HT1080 (cell line): ENCODE measurements around the gene BLNK. TPM values are rescaled to one million over a fixed set of nuclear protein-coding genes. Genes with fewer than 3 reads are reported as not detected.
"Not testable (repeated sequence)": the region's sequence is repeated elsewhere in the genome, so short reads cannot be mapped to it uniquely, and the experiment has no call there.

Source experiments
- DNase-seq: peaks from one replicate; pipeline ENCODE4 v3.0.0-alpha.2; 2015; ENCODE audit warnings: low read depth
- polyA plus RNA-seq, 2 experiments: library from polyadenylated mRNA; depleted of rRNA; stranded (reverse); fragments of >200 nt; gene quantifications; 2 replicates each; pipeline ENCODE4 v1.2.3, GENCODE V29; 2015
- total RNA-seq: library from RNA; depleted of rRNA; stranded (reverse); fragments of >200 nt; shearing (Covaris generic); gene quantifications from 2 replicates; pipeline ENCODE4 v1.2.3, GENCODE V29; 2014; rRNA removed

Gene BLNK
- not detected in 2 replicates for total RNA-seq
- polyA plus RNA-seq (2015; cell fraction: cytosol; rRNA removed) = not detected in 2 replicates
- polyA plus RNA-seq (2015; cell fraction: nucleus; rRNA removed) = not detected in 2 replicates

GRCh38 chr10:96271016-96271815 is at the start of gene BLNK:
TSS of gene BLNK (minus strand) at chr10:96271569. CDS start at chr10:96271398, 171 bp downstream.
- no peak for DNase-seq

- DNase-seq = peak; percentile 7
Observed at GRCh38 chr10:96319754-96320474, 48.5 kb upstream of the BLNK start.

- DNase-seq = no peak
Observed at GRCh38 chr10:96317067-96317833, 45.9 kb upstream of the BLNK start.

DNA sequence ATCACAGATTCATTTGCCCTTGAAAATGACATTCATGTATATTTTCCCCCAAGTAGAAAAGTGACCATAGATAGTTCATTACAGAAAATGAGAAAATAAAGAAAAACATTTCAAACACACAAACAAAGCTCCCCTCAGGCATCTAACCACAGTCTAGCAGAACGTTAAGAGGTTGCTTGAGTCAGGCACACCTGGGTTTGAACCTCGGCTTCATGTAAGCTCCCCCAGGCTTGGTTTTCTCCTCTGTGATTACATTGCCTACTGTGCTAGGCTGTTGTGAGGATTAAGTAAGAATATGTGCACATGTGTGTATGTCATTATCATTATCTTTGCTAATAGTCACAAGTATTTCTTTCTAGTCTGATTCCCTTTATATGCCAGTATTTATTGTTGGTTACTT is 42.0 kb upstream of the BLNK start:
- DNase-seq = no peak

DNA sequence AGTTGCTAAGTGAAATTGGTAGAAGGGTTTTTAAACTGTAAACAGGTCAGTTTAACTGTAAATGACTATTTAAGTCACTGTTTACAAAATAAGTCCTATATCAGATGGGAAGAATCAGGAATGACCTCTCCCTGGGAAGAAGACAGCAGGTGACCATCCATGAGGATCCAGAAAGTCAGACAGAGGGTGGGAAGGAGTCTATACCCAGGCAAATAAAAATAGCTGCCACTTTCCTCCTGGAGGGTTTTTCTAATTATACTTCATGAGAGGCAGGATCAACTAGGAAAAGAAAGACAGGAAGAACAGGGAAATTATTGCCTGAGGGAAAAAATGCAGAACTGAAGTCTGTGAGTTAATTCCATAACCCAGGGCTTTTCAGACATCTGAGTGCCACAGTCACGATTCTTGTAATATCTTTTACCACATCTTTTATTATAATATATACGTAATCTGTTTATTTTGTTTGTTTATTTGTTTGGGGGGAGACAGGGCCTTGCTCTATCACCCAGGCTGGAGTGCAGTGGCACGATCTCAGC is 39.9 kb upstream of the BLNK start:
- no peak for DNase-seq

DNA sequence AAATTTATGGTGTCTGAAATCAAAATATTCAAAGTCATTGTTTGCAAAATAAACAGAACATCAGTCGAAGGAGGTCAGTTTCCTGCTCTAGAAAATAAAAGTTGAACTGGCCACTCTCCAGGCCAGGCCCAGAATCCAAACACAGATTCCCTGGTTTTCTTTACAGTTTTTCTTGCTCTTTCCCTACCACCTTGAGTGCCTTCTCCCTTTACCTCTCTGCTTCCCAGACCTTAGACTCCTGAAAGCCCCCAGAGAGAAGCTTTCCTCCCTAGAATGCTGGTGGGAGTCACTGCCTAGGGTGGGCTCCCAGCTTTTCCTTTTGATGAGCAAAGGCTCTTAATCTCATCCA is 38.9 kb upstream of the BLNK start:
- DNase-seq = no peak

- no peak for DNase-seq
Observed at GRCh38 chr10:96309628-96310320, 38.4 kb upstream of the BLNK start.

DNA sequence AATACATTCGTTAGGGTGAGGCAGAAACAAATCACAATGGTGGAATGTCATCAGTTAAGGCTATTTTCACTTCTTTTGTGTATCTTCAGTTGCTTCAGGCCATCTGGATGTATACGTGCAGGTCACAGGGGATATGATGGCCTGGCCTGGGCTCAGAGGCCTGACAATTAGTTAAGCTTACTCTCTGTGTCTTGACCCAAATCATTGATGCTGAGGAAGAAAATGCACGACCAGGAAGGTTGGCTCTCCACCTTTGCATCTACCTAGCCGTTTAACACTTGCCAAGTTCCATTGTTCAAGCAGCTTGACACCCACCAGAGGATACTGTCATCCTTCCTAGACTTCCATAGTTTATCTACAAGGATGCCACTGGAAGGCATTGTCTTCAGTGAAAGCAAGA is 37.5 kb upstream of the BLNK start:
- not testable (repeated sequence) for DNase-seq

- no peak for DNase-seq
Observed at GRCh38 chr10:96306516-96306915, 35.1 kb upstream of the BLNK start.

DNA sequence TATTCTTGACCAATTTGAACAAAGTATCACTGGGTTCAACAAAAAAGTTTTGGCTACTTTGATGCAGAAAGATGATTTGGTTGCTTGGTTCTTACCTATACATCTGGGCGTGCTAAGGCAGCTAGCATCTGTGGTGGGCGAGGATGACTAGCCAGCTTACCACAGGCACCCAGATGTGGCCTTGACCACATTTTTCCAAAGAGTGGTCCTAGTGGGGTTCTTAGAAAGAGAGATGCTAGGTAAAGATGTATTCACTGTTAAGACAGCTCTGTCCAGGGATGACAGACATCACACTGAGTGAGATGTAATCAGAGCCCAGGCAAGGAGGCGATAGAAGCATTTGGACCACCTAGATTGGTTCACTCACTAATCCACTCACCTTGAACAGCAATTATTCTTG is 33.6 kb upstream of the BLNK start:
- no peak for DNase-seq

DNA sequence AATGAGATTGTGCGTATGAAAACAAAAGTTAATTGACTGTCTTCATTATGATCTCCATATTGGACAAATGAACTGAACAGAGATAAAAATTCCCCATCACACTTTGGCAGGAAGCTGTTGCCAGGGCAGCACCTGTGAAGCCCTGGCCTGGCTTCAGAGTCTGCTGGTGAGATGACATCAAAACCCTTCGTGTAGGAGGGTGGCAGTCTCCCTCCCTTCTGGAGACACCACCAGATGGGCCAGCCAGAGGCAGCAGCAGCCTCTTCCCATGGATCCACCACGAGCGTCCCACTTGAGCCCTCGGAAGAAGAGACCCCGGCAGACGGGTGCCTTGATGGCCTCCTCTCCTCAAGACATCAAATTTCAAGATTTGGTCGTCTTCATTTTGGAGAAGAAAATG is 32.9 kb upstream of the BLNK start, which contains the start of gene DNTT:
Gene DNTT (plus strand): TSS at position 205 of the 400 bp plus-strand sequence. CDS start 64 bp downstream, at position 269.
- DNase-seq = no peak

DNA sequence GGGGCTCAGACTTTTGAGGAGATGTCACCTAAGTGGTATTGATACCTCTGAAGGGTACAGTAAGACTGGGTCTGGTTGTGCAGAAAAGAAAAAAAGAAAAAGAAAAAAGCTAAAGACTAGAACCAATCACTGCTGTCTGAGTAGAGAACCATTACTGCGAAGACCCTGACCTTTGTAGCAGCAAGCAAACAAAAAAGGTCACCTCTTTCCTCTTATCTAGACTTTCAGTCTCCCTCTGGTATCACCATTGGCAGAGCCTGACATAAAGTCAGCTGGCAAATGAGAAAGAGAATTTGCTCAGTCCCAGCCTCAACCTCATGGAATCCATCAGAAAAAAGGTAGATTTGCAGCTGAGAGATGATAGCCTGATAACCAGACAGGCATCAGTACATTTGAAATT is 30.2 kb upstream of the BLNK start:
- no peak for DNase-seq

DNA sequence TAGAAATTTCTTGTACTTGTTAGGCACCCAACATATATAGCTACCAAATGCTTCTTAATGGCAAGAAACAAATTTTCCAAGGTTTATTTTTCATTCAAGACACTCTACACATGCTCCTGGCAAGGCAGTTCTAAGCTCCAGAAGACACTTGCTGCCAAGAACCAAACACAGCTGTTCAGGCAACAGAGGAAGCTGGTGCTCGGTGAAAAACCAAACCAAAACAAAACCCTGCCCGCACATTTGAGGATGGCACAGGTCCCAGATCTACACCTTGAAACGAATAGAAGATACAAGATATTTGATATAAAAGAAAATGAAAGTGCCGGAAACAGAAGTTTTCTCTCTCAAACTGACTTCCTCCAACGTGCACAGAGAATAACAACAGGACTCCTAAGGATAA is 28.0 kb upstream of the BLNK start:
- DNase-seq = no peak

GRCh38 chr10:96298362-96298761 is 27.0 kb upstream of the BLNK start:
- DNase-seq = no peak

- DNase-seq = no peak
Observed at GRCh38 chr10:96297486-96297885, 26.1 kb upstream of the BLNK start.

DNA sequence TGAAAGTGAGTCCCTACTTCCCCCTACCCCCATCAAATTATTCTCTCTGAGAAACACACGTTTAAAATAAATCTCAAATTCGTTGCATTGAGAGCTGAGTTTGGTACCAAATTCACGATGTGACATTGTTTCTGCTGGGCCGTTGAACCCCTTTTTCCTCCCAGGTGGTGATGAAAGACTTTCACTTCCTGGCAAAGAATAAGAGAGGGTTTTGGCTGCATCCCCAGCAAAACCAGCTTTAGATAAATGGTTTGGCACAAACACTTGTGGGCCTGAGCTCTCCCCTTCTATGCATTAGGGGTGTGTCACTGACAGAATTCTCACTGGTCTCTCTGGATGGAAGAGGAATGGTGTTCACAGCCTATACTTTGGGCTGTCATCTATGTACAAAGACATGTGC is 24.1 kb upstream of the BLNK start:
- DNase-seq = no peak

- no peak for DNase-seq
Observed at GRCh38 chr10:96292971-96293920, 21.9 kb upstream of the BLNK start.

- DNase-seq = no peak
Observed at GRCh38 chr10:96290368-96291133, 19.2 kb upstream of the BLNK start.
